Activated CD8-positive, alpha-beta memory T cell treated with anti-CD3 and anti-CD28 coated beads, Interleukin-2, amount 50 U/mL, for 24 hours (primary cell): ENCODE results near the gene CENPO.

Experiments
- DNase-seq: peaks from one replicate; pipeline ENCODE4 v3.0.0-alpha.2; 2020; ENCODE audit errors: extremely low read depth

The CENPO gene

GRCh38 chr2:24859968-24860600, 66.9 kb downstream of the CENPO start:
- no peak for DNase-seq

- DNase-seq: no peak
Observed at GRCh38 chr2:24860631-24861030, 67.4 kb downstream of the CENPO start.

GRCh38 chr2:24861500-24861899, 68.3 kb downstream of the CENPO start:
- DNase-seq: no peak

- no peak for DNase-seq
Observed at GRCh38 chr2:24863641-24864040, 70.4 kb downstream of the CENPO start.

- no peak for DNase-seq
Observed at GRCh38 chr2:24866946-24867345, 73.7 kb downstream of the CENPO start.

GRCh38 chr2:24870440-24870839, 77.2 kb downstream of the CENPO start:
- DNase-seq: no peak

GRCh38 chr2:24870891-24871705, 77.9 kb downstream of the CENPO start:
- DNase-seq: no peak

- DNase-seq: no peak
Observed at GRCh38 chr2:24871852-24872333, 78.7 kb downstream of the CENPO start.
